GM19468 (cell line): ENCODE measurements around the gene GLIPR1.
"Not testable (repeated sequence)": the region's sequence is repeated elsewhere in the genome, so short reads cannot be mapped to it uniquely, and the experiment has no call there.

Experiments
- ATAC-seq: cut with Tn5 transposase; IDR thresholded peaks from one replicate; pipeline ENCODE4 v1.9.1; 2021; ENCODE audit warnings: mild to moderate bottlenecking, moderate library complexity, moderate number of reproducible peaks; ENCODE audit not compliant: unreplicated experiment; ENCODE audit errors: extremely low read depth

GLIPR1 gene

DNA sequence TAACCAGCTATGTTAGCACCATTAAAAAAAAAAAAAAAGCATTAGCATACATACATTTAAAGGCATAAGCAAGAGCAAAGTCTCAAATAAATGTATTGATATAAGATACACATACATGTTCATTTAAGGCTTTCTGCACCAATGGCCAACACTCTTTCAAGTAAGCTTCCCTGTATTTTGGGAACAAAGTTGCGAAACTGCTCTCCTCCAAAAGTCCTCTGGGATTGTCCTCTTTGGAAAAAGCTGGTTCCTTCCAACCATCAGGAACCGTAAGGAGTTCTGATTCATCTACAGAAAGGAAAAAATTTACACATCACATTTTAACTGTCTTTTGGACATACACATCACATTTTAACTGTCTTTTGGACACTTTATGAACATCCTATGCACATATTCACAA, 27.6 kb downstream of the GLIPR1 start:
- ATAC-seq, result no peak

DNA sequence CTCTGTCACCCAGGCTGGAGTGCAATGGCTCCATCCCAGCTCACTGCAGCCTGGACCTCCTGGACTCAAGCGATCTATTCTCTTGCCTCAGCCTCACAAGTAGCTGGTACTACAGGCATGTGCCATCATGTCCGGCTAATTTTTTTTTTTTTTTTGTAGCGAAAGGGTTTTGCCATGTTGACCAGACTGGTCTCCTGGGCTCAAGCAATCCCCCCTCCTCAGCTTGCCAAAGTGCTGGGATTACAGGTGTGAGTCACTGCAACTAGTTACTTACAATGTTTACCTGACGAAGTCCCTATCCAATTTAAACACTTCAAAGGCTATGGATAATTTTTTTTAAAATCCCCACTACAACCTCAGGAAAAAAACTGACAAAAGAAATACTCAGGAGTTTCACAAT, 29.1 kb downstream of the GLIPR1 start:
- ATAC-seq, result no peak

GRCh38 chr12:75511116-75512048, 30.8 kb downstream of the GLIPR1 start, which contains the start of gene KRR1:
KRR1 (minus strand) TSS chr12:75511609; CDS start chr12:75511597, 12 bp downstream.
- peak; percentile 91 for ATAC-seq

GRCh38 chr12:75521224-75521623, 40.7 kb downstream of the GLIPR1 start:
- ATAC-seq, result not testable (repeated sequence)

- ATAC-seq, result not testable (repeated sequence)
These were observed 41.6 kb downstream of the GLIPR1 start for GRCh38 chr12:75522124-75522523.

GRCh38 chr12:75525263-75525662, 44.7 kb downstream of the GLIPR1 start:
- ATAC-seq, result no peak

DNA sequence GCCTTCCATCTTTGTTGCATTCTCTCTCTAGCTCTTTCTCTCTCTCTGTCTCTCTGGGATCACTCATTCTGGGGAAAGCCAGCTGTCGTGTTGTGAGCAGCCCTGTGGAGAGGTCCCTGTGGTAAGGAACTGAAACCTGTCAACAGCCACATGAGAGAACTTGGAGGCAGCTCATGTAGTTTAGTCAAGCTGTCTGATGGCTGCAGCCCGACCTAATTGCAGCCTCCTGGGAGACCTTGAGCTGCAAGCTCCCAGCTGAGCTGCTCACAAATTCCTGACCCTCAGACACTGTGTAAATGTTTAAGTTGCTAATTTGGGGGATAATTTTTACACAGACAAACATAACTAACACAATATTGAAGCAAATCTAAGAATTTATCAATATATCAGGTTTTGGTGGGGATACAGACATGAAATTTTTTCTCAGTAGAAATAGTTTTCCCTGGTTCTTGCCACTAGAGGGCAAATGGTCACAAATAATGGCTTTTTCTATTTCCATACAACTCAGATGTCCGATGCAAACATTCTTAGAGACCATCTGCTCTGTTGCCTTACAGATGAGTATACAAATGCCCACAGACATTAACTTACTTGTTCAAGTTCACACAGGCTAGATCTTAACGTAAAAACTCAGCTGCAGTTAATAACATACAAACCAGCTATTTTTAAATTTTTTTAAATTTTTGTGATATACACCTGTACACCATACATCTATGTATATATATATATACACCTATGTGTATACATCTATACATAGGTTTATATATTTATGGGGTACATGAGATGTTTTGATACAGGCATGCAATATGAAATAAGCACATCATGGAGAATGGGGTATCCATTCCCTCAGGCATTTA, 46.3 kb downstream of the GLIPR1 start:
- peak; percentile 82 for ATAC-seq

DNA sequence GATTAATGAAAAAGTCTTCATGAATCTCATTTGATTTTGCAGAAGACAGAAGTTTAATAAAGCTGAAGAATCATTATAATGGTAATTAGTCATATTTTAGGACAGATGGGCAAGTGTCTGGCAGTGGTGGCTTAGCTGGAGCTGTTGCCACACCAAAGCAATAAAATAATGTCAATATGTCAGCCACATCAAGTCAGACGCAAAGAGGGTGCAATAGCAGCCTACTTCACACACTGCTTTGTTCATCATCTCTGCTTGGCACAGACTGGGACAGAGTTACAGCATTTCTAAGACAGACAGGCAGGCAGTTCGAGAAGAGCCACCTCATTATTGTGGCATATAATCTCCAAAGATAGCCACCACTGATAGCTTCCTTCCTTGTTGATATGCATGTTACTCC, 47.7 kb downstream of the GLIPR1 start:
- no peak for ATAC-seq

DNA sequence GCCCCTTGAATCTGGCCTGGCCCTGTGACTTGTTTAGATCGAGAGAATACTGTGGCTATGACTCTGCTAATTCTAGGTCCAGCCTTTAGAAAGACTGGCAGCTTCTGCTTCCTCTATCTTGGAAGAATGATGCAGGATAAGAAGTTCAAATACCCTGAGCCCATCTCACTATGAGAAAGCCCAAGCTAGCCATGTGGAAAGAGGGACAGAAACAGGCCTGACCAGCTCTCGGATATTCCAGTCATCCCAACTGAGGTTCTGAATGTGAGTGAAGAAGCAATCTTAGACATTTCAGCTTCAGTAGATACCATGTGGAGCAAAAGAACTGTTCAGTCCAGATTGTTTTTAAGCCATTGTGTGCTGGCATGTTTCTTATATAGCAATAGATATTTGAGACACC, 48.1 kb downstream of the GLIPR1 start:
- ATAC-seq, result no peak

GRCh38 chr12:75529316-75529715, 48.8 kb downstream of the GLIPR1 start:
- ATAC-seq, result no peak

- ATAC-seq, result no peak
These were observed 49.3 kb downstream of the GLIPR1 start for GRCh38 chr12:75529826-75530225.

DNA sequence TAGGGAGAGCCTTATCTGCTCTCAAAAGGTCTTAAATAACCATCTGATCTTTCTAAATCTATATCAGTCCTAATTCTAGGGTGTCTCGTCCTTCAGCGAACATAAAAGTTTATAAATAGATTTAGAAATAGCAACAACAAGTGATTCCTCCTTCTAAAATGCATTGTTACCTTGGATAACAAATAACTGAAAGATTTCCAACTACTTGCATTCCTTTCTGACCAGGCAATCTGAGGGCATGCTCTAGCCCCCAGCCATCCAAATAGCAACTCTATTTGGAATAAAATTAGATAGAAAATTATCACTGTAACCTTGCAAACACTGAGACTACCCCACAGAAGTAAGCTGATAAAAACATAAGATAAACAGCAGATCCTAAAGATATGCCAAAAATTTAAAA, 52.7 kb downstream of the GLIPR1 start:
- ATAC-seq, result no peak

GRCh38 chr12:75539889-75540288, 59.3 kb downstream of the GLIPR1 start:
- ATAC-seq, result no peak

- ATAC-seq, result no peak
These were observed 62.4 kb downstream of the GLIPR1 start for GRCh38 chr12:75542942-75543341.

DNA sequence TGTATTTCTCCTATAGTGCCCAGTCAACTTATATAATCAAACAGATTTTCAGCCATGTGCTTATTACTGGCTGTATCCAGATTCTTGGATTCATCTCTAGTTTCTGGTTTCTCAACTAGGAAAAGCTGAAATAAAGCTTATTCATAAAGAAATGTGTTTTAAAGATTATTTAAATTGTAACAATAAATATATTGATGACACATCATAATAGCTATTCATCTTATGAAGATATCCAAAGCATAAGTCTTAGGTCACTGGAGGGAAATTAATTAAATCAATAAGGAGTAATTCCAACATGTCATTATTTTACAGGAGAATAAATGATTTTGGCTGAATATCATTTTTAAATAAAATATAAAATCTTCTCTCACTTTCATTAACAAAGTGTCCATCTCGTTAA, 63.0 kb downstream of the GLIPR1 start:
- no peak for ATAC-seq

DNA sequence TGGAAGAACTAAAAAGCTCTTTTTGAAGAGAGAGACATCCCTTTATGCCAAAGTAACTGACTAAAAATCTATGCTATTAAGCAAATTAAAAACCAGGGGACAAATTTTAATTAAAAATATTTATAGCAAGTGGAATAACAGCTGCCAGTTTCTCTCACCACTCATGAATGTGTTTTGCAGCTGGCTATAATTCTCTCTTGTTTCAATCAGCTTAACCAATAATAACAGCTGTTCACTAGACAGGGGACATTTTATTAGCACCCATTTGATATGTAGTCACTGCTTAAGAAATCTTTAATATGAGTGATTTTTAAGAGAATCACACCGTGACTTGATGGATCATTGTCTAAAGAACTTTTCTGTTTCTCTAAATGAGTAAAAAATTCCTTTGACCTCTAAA, 65.1 kb downstream of the GLIPR1 start:
- ATAC-seq, result no peak

- ATAC-seq, result no peak
These were observed 68.3 kb downstream of the GLIPR1 start for GRCh38 chr12:75548879-75549278.

- ATAC-seq, result no peak
These were observed 69.4 kb downstream of the GLIPR1 start for GRCh38 chr12:75549989-75550388.

- ATAC-seq, result no peak
These were observed 70.1 kb downstream of the GLIPR1 start for GRCh38 chr12:75550401-75551240.

DNA sequence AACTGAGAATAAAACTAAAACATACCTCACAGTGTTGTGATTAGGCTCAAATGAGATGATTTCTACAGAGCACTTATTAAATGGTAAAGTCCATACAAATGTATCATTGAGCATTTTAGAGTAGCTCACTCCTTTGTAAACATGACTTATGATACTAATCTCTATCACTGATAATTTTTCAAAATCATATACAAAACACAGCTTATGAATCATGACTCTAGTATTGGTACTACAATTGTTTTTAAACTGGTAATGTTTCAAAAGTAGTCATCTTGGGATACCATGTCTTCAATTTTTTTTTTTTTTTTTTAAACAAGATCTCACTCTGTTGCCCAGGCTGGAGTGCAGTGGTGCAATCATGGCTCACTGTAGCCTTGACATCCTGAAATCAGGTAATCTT, 70.9 kb downstream of the GLIPR1 start:
- no peak for ATAC-seq
